22Rv1 (cell line): ENCODE data around the gene CNR2.

ENCODE experiments used
- ZFX ChIP-seq: fragments of 450-650 bp; IDR thresholded peaks from 2 replicates; pipeline ENCODE4 v1.6.1; 2017; ENCODE audit warnings: antibody characterized with exemption, borderline replicate concordance
- TF ChIP-seq, protein P1 (sequence below): fragments of 450-650 bp; IDR thresholded peaks from 2 replicates; pipeline ENCODE4 v1.5.1; 2017; ENCODE audit warnings: mild to moderate bottlenecking

DNA sequence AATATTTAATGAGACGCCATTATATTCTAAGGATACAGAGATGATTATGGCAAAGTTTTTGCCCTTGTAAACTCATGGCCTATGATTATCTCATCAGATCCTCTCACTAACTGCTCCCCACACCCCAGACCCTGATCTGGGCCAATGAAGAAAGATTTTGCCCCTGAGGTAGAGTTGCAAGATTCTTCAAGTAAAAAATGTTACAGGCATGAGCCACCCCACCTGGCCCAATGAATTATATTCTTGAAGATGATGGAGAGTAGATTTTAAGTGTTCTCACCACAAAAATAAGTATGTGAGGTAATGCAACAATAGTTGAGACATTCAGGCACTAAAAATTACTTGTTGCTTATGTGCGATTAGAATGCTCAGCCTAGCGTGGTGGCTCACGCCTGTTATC is 1.8 kb upstream of the CNR2 start:
- TF ChIP-seq, protein P1, sequence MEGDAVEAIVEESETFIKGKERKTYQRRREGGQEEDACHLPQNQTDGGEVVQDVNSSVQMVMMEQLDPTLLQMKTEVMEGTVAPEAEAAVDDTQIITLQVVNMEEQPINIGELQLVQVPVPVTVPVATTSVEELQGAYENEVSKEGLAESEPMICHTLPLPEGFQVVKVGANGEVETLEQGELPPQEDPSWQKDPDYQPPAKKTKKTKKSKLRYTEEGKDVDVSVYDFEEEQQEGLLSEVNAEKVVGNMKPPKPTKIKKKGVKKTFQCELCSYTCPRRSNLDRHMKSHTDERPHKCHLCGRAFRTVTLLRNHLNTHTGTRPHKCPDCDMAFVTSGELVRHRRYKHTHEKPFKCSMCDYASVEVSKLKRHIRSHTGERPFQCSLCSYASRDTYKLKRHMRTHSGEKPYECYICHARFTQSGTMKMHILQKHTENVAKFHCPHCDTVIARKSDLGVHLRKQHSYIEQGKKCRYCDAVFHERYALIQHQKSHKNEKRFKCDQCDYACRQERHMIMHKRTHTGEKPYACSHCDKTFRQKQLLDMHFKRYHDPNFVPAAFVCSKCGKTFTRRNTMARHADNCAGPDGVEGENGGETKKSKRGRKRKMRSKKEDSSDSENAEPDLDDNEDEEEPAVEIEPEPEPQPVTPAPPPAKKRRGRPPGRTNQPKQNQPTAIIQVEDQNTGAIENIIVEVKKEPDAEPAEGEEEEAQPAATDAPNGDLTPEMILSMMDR, result no peak
- TF ChIP-seq ZFX, result no peak
